ENCODE results near the gene TBKBP1. TPM values are rescaled to one million over a fixed set of nuclear protein-coding genes. Genes with fewer than 3 reads are reported as not detected.
A peak's percentile ranks its signal among the peaks of the same experiment; 100 is the strongest.

TBKBP1 gene
- total RNA-seq, 1 donor from 2014 or later: 6.3 TPM

DNA sequence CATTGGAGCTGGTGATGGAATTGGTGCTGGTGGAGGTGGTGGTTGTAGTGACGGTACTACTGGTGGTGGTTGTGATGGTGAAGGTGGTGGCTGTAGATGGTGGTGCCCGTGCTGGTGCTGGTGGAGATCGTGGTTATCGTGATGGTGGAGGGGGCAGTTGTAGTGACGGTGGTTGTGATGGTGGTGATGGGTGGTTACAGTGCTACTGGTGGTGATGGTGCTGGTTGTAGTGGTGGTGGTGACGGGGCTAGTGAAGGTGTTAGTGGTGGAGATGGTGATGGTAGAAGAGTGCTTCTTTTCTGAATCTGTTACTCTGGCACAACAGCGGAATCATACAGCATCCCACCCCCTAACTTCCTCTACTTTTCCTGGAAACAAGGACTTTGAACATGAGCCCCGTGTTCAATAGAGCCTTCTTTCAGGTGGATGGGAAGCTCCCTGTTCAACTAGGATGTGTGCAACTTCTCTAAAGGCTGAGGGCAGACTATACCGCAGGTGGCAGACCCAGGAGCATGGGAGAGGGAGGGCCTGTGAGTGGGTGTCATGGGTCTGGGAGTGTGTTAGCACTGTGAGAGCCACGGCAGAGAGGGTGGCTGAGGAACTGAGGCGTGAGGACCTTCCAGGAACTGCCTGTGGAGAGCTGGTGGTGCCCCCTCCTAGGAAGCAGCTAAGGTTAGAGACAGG lies 47.3 kb downstream of the TBKBP1 start:
- DNase-seq (ENCODE audit: low read depth): no peak
- H3K4me3 ChIP-seq (ENCODE audit: low read depth, low read length): no peak overlapping the region
- H3K27me3 ChIP-seq (ENCODE audit: control insufficient read depth, insufficient read depth, low read length): peaks cover 7% of the 10 kb centered on the region
- no peaks in the 10 kb centered on the region for H3K36me3 ChIP-seq (ENCODE audit: control insufficient read depth, insufficient read depth, low read length)
- TF ChIP-seq, protein P1, sequence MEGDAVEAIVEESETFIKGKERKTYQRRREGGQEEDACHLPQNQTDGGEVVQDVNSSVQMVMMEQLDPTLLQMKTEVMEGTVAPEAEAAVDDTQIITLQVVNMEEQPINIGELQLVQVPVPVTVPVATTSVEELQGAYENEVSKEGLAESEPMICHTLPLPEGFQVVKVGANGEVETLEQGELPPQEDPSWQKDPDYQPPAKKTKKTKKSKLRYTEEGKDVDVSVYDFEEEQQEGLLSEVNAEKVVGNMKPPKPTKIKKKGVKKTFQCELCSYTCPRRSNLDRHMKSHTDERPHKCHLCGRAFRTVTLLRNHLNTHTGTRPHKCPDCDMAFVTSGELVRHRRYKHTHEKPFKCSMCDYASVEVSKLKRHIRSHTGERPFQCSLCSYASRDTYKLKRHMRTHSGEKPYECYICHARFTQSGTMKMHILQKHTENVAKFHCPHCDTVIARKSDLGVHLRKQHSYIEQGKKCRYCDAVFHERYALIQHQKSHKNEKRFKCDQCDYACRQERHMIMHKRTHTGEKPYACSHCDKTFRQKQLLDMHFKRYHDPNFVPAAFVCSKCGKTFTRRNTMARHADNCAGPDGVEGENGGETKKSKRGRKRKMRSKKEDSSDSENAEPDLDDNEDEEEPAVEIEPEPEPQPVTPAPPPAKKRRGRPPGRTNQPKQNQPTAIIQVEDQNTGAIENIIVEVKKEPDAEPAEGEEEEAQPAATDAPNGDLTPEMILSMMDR (IDR thresholded peaks at IDR 0.05; ENCODE audit: insufficient read depth, low read length, severe bottlenecking): no peak
- FAIRE-seq: no peak

DNA sequence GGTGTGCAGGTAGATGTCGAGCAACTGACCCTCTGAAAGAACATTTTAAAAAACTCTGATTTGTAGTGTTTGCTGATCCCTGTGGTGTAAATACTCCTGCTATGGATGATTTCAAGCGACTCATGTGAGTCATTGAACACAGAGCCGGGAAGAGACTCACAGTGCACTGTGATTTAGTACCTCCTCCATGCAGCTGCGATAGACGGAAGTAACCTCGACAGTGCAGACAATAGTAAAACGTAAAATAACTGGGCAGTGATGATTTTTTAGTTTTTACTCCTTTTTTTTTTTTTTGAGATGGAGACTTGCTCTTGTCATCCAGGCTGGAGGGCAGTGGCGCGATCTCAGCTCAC lies 47.8 kb downstream of the TBKBP1 start:
- DNase-seq (ENCODE audit: low read depth) (no peak), FAIRE-seq (no peak)
- H3K4me3 ChIP-seq (ENCODE audit: low read depth, low read length): no peak overlapping the region
- TF ChIP-seq, protein P1 (IDR thresholded peaks at IDR 0.05; ENCODE audit: insufficient read depth, low read length, severe bottlenecking): no peak
- peaks cover 7% of the 10 kb centered on the region for H3K27me3 ChIP-seq (ENCODE audit: control insufficient read depth, insufficient read depth, low read length)
- no peaks in the 10 kb centered on the region for H3K36me3 ChIP-seq (ENCODE audit: control insufficient read depth, insufficient read depth, low read length)

- DNase-seq (ENCODE audit: low read depth): no peak
- TF ChIP-seq, protein P1 (IDR thresholded peaks at IDR 0.05; ENCODE audit: insufficient read depth, low read length, severe bottlenecking): peak; percentile 13
- no peak for FAIRE-seq
- Histone ChIP-seq H3K4me3 (ENCODE audit: low read depth, low read length) (no peak overlapping the region), H3K27me3 (ENCODE audit: control insufficient read depth, insufficient read depth, low read length) (peaks cover 7% of the 10 kb centered on the region), H3K36me3 (ENCODE audit: control insufficient read depth, insufficient read depth, low read length) (no peaks in the 10 kb centered on the region)
Measured at GRCh38 chr17:47742319-47743181, 48.6 kb downstream of the TBKBP1 start.

- Histone ChIP-seq H3K27me3 (ENCODE audit: control insufficient read depth, insufficient read depth, low read length) (peaks cover 7% of the 10 kb centered on the region), H3K36me3 (ENCODE audit: control insufficient read depth, insufficient read depth, low read length) (no peaks in the 10 kb centered on the region), H3K4me3 (ENCODE audit: low read depth, low read length) (no peak overlapping the region)
- no peak for DNase-seq (ENCODE audit: low read depth)
- no peak for FAIRE-seq
- TF ChIP-seq, protein P1 (IDR thresholded peaks at IDR 0.05; ENCODE audit: insufficient read depth, low read length, severe bottlenecking): no peak
Measured at GRCh38 chr17:47744168-47745036, 50.4 kb downstream of the TBKBP1 start.

DNA sequence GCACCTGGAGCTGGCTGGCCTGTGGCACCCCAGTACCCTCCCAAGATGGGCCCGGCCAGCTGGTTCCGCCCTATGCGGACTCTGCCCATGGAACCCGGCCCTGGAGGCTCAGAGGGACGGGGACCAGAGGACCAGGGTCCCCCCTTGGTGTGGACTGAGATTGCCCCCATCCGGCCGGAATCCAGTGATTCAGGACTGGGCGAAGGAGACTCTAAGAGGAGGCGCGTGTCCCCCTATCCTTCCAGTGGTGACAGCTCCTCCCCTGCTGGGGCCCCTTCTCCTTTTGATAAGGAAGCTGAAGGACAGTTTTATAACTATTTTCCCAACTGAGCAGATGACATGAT lies 51.0 kb downstream of the TBKBP1 start:
- H3K27me3 ChIP-seq (ENCODE audit: control insufficient read depth, insufficient read depth, low read length): peaks cover 7% of the 10 kb centered on the region
- TF ChIP-seq, protein P1 (IDR thresholded peaks at IDR 0.05; ENCODE audit: insufficient read depth, low read length, severe bottlenecking): no peak
- H3K4me3 ChIP-seq (ENCODE audit: low read depth, low read length): no peak overlapping the region
- H3K36me3 ChIP-seq (ENCODE audit: control insufficient read depth, insufficient read depth, low read length): no peaks in the 10 kb centered on the region
- FAIRE-seq (no peak), DNase-seq (ENCODE audit: low read depth) (no peak)
